ENCODE data around the gene WNK2.
"Not testable (repeated sequence)": the region's sequence is repeated elsewhere in the genome, so short reads cannot be mapped to it uniquely, and the experiment has no call there.

WNK2 gene

DNA sequence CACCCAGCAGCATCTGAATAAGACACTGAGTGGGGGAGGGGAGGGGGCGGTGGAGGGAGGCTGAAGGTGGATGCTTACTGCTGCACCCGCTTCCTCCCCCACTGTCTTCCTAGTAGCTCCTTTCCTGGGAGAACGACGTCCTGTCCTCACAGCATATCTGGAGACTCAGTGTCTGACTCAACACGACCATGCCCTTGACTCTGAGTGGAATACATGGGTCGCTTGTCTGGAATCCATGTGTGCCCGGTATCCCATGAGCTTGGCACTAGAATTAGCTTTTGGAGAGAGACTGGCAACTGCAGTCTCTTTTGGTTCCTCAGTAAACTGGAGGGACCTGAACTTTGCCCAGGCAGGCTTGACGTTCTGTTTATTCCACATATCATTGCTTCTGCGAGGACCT, 142.1 kb downstream of the WNK2 start:
- DNase-seq = no peak
- in situ Hi-C loops (cut with MboI; ENCODE audit: low pct_unique_long_range_greater_than_20kb, low sequenced_read_pairs) = no loop called here

DNA sequence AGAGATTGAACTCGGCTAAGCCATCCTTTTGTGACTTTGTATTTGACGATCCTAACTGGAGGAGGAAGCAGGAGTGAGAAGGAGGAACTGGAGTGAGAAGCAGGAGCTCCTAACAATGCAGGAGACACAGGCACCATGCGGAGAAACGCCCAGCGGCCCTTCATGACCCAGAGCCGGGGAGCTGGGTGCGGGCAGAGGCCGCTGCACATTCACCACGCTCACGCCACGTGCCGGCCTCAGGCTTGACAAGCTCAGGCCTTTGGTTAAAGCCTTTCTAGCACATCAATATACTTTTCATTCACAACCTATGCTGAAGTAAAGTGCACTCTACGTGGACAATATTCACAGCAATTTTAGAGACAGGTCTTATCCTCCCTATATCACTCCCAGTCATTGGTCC, 142.7 kb downstream of the WNK2 start:
- no peak for DNase-seq
- in situ Hi-C loops (cut with MboI; ENCODE audit: low pct_unique_long_range_greater_than_20kb, low sequenced_read_pairs) = no loop called here

DNA sequence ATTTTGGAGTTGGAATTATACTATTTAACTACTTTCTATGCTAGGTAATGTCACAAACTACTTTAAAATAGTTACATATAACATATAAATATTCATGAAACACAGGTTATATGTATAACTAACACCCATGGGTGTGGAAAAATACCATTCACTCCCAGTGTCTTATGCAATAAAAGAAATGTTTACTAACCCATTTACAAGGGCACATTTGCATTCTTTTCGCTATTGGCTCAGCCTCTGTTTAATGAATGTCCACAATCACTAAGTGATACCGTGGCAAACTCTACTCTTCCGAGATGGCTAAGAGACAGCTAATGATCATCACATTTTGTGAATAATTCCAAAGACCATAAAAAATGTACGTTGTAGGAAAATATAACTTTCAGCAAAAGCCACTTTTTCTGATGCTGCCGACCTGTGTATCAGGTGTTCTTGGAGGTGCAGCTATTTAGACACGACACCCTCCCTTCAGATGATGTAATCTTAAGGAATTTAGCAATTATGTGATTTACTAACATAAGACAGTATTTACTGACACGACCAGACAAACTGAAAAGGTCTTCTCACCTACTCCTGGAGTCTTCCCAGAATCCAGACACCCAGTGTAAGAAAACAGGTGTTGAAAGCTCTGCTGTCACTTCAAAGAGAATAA, 145.8 kb downstream of the WNK2 start:
- in situ Hi-C loops (cut with MboI; ENCODE audit: low pct_unique_long_range_greater_than_20kb, low sequenced_read_pairs) = no loop called here
- DNase-seq = no peak

DNA sequence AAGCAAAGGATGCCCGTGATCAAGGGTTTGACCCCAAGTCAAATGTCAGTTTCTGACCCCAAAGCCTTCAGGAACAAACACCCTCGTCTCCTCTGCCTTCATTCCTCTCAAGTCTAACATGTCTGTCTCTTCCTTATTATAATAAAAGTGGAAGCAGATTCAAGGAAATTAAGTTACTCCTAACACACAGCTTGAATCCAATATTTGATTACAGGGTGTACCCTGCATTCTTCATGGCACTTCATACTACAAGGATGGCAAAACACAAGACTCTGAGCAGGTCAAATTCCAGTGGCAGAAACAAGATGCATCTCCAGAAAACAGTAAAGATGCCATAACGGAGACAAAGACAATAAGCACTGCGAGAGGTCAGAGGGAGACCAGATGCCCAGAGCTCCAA, 148.4 kb downstream of the WNK2 start:
- DNase-seq = no peak
- in situ Hi-C loops (cut with MboI; ENCODE audit: low pct_unique_long_range_greater_than_20kb, low sequenced_read_pairs) = no loop called here

DNA sequence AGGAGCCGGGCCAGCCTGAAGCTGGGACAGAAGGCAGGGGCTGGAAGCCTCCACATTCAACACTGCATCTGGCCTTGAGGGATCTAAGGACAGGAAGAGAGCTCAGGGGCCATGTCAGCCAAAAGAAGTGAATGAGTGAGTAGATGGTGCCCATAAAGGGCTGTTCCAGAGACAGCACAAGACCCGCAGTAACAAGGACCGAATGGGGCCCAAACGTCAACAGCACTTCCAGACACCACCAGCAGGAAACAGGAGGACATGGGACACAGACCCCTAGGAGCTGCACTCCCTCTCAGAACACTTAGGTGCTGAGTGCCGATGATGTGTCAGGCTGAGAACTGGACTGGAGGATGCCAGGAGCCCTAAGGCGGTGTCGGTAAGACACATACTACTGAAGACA, 152.8 kb downstream of the WNK2 start:
- in situ Hi-C loops (cut with MboI; ENCODE audit: low pct_unique_long_range_greater_than_20kb, low sequenced_read_pairs) = no loop called here

DNA sequence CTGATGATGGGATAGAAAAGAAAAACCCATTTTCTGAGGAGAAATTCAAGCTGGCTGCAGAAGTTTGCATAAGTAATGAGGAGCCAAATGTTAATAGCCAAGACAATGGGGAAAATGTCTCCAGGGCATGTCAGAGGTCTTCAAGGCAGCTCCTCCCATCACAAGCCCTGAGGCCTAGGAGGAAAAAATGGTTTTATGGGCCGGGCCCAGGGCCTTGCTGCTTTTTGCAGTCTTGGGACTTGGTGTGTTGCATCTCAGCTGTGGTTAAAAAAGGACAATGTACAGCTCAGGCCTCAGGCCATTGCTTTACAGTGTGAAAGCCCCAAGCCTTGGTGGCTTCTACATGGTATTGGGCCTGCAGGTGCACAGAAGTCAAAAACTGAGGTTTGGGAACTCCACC, 154.3 kb downstream of the WNK2 start:
- DNase-seq; in situ Hi-C loops (cut with MboI; ENCODE audit: low pct_unique_long_range_greater_than_20kb, low sequenced_read_pairs): not testable (repeated sequence)

More for the DNA sequence above, 152.8 kb downstream of the WNK2 start:
- no peak for DNase-seq

DNA sequence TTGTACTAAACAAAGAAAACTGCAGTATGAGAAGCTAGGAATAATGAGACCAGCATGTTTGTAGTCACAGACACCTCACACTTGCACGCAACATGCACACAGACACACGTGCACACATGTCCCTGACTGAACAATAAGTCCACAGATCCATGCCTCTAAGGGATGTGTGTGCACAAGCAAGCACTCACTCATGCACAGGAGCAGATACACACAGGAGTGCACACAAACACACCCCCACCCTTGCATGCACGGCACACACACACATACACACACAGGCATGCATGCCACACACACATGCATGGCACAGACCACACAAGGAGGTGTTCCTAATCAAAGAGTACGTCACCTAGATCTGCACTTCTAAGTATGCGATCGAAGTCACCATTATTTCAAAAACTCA, 156.2 kb downstream of the WNK2 start:
- in situ Hi-C loops (cut with MboI; ENCODE audit: low pct_unique_long_range_greater_than_20kb, low sequenced_read_pairs) = no loop called here
- DNase-seq = no peak

DNA sequence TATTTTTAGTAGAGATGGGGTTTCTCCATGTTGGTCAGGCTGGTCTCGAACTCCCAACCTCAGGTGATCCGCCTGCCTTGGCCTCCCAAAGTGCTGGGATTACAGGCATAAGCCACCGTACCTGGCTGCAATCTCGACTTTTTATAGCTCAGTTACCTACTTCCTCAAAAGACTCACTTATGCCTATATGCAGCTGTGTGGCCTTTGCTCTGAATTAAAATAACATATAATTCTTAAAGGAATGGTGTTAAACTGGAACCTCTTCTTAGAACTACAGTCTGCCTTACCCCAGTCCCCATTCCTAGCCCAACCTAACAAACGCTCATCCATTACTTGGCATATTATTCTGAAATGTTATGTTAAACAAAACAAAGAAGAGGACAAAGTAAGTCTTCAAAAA, 157.9 kb downstream of the WNK2 start:
- in situ Hi-C loops (cut with MboI; ENCODE audit: low pct_unique_long_range_greater_than_20kb, low sequenced_read_pairs) = not testable (repeated sequence)

DNA sequence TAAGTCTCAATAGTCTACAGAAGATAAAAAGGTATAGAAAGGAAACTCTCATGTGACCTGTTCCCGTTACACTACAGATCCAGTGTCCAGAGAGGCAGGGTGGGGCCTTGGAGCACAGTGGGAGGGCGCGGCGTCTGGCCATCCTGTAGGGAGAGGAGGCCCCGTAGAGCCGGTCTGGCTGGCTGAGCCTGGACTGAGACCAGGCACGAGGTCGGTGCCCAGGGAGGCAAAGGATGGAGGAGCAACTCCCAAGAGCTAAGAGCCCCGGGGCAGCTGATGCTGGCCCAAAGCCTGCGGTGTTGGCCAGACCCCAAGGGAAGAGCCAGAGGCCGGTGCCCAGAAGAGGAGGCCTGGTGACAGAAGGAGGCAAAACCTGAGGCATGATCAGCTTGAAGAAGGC, 158.5 kb downstream of the WNK2 start:
- in situ Hi-C loops (cut with MboI; ENCODE audit: low pct_unique_long_range_greater_than_20kb, low sequenced_read_pairs); DNase-seq: not testable (repeated sequence)

More for the DNA sequence above, 157.9 kb downstream of the WNK2 start:
- not testable (repeated sequence) for DNase-seq

DNA sequence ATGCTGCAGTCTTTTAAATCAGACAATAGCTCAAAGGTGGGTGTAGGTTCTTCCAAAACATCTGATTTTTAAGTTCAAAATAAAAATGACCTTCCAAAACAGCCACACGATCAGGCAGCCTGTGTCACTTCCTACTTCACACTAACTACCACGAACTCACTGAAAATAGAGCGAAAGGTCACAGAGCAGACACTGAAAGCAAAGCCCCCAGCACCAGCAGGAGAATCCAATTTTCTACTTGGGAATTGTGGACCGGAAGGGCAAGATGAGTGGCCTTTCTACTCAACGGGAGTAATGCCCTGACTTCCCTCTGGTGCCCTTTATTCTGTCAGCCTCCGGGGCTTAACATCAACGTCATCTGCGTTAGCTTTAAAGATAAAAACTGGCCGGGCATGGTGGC, 159.7 kb downstream of the WNK2 start:
- in situ Hi-C loops (cut with MboI; ENCODE audit: low pct_unique_long_range_greater_than_20kb, low sequenced_read_pairs) = no loop called here
- no peak for DNase-seq

DNA sequence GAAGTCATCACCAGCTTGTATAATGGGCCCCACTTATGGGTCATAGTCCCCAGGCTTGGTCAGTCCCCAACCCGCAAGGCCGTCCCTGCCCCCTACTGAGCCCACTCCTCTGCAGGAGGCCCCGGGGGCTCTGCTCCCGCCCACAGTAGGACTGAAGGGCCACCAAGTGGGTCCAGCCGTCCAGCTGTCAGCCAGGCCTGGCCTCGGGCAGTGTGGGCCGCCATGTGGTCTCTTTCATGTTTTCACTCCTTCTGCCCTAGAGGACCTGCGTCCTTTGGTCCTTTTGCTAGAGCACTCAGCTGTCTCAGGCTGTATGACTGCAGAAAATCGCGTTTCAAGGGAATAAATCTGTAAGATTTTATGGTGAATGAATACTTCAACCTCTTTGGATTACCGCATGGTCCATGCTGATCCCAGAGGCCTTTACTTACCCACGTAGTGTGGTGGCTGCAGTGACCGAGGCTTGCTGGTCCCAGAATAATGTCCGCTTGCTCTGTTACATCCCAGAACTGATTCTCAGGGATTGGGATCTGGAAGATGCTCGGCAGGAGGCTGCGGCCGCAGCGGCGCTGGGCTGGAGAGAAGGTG, 161.8 kb downstream of the WNK2 start:
- in situ Hi-C loops (cut with MboI; ENCODE audit: low pct_unique_long_range_greater_than_20kb, low sequenced_read_pairs) = no loop called here
- DNase-seq = no peak

DNA sequence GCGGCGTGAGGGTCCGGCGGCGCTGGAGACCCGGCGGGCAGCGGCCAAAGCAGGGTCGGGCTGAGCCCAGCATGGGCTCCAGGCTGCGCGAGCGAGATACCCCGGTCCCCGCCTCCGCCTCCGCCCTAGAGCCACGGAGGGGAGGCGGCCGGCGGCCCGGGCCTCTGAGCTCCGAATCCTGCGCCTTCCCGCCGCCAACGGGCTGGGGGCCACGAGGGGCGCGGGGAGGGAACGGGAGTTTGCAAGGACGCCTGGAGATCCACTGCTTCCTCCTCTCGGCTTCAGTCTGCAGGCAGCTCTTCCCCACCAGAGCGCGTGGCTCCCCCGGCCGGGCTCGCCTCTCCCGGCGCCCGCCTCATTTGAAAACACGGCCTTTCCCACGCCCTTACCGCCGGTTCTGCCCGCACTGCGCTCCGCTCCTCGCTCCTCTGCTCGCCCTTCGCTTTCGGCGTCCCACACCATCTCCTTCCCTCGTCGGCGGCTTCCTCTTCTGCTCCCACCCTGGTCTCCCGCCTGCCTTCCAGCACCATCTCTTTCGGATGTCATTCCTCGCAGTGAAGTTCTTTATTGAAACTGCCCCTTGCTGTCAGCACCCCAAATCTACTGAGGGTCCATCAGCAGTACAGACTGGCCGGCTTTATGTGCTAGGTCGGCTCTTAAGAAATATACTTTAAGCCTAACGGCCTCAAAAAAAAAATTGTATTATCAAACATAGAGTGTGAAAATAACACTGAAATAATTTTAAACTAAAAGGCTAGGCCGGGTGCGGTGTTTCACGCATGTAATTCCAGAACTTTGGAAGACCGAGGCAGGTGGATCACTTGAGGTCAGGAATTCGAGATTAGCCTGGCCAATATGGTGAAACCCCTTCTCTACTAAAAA, 162.5 kb downstream of the WNK2 start:
- in situ Hi-C loops (cut with MboI; ENCODE audit: low pct_unique_long_range_greater_than_20kb, low sequenced_read_pairs) = no loop called here
- no peak for DNase-seq

DNA sequence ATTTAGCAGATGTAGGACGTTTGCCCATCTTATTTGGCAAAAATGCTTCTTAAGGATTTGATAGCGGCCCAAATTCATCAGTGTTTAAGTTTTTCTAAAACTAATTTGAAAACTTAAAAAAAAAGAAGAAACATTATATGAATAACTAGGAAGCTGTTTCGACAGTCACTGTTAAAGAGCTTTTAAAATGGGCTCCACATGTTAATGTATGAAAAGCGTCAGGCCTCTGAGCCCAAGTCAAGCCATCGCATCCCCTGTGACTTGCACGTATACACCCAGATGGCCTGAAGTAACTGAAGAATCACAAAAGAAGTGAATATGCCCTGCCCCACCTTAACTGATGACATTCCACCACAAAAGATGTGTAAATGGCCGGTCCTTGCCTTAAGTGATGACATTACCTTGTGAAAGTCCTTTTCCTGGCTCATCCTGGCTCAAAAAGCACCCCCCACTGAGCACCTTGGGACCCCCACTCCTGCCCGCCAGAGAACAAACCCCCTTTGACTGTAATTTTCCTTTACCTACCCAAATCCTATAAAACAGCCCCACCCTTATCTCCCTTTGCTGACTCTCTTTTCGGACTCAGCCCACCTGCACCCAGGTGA, 163.5 kb downstream of the WNK2 start:
- in situ Hi-C loops (cut with MboI; ENCODE audit: low pct_unique_long_range_greater_than_20kb, low sequenced_read_pairs); DNase-seq: not testable (repeated sequence)

DNA sequence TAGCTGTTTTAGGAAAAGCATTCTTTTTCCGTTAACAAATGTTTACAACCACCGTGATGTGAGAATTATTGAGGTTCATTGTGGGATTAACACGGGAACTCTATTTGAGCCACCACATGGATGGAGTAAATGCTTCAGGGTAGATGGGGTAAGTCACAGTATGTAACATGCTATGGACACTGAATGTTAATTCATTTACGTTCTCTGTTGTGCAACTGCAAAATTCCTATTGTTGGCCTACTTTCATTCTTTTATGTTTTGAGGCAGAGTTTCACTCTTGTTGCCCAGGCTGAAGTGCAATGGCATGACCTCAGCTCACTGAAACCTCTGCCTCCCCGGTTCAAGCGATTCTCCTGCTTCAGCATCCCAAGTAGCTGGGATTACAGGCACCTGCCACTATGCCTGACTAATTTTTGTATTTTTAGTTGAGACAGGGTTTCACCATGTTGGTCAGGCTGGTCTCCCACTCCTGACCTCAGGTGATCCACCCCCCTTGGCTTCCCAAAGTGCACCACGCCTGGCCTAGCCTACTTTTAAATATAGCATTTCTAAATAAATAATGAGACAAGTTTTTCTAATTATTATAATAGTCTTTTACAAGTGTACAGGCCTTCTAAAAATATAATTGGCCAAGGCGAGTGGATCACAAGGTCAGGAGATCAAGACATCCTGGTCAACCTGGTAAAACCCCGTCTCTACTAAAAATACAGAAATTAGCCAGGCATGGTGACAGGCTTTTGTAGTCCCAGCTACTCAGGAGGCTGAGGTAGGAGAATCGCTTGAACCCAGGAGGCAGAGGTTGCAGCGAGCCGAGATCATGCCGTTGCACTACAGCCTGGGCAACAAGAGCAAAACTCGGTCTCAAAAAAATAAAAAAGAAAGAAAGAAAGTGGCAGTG, 169.7 kb downstream of the WNK2 start:
- DNase-seq; in situ Hi-C loops (cut with MboI; ENCODE audit: low pct_unique_long_range_greater_than_20kb, low sequenced_read_pairs): not testable (repeated sequence)

DNA sequence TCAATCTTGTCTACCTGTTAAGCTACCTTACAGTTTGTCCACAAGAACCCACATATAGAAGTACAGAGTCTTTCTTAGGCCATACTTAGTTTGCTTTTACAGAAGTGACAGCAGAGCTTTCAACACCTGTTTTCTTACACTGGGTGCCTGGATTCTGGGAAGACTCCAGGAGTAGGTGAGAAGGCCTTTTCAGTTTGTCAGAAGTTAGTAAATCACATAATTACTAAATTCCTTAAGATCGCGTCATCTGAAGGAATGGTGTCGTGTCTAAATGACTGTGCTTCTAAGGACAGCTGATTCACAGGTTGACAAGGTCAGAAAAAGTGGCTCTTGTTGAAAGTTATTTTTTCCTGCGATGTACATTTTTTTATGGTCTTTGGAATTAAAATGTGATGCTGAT, 170.5 kb downstream of the WNK2 start:
- DNase-seq = no peak
- in situ Hi-C loops (cut with MboI; ENCODE audit: low pct_unique_long_range_greater_than_20kb, low sequenced_read_pairs) = no loop called here

DNA sequence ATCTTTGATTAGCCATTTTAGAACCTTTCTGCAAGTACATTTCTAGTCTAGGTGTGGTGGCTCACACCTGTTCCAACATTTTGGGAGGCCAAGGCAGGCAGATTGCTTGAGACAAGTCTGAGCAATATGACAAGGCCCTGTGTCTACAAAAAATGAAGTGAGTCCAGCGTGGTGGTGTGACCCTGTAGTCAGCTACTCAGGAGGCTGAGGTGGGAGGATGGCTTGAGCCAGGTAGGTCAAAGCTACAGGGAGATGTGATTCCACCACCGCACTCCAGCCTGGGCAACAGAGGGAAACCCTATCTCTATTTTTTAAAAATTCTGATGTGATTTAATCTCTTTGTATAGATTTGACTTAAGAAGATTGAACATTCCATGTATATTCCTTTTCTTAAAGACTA, 171.9 kb downstream of the WNK2 start:
- in situ Hi-C loops (cut with MboI; ENCODE audit: low pct_unique_long_range_greater_than_20kb, low sequenced_read_pairs) = no loop called here
- no peak for DNase-seq

DNA sequence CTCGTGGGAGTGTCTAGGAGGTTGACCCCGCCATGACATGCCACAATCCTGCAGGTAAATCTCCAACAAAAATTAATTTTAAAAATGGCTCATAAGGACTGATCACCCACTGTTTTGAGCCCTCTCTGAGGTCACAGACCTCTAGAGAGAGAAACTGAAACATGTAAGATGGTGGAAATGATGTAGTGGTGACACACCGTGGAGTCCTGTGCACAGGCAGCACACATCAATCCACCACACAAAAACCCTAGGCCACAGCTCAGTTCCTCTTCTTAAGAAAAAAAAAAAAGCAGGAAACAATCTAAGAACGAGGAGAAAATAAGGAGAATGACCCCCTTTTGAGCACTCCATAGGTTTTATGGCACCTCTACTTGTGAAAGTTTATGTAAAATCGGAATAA, 173.7 kb downstream of the WNK2 start:
- peak; percentile 42 for DNase-seq
- in situ Hi-C loops (cut with MboI; ENCODE audit: low pct_unique_long_range_greater_than_20kb, low sequenced_read_pairs) = no loop called here

DNA sequence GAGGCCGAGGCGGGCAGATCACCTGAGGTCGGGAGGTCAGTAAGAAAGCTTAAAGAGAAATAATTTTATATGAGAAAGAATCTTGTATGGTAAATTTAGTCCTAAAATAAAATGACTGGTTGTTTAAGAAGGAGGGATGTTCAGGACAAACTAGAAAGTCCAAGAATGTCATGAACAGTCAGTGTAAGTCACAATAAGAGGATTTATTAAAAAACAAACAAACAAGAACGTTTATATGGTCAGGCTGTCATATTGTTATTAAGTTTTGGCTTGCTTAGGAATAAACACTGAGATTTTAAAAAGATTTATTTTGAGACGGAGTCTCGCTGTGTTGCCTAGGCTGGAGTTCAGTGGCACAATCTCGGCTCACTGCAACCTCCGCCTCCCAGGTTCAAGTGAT, 176.0 kb downstream of the WNK2 start:
- in situ Hi-C loops (cut with MboI; ENCODE audit: low pct_unique_long_range_greater_than_20kb, low sequenced_read_pairs); DNase-seq: not testable (repeated sequence)

DNA sequence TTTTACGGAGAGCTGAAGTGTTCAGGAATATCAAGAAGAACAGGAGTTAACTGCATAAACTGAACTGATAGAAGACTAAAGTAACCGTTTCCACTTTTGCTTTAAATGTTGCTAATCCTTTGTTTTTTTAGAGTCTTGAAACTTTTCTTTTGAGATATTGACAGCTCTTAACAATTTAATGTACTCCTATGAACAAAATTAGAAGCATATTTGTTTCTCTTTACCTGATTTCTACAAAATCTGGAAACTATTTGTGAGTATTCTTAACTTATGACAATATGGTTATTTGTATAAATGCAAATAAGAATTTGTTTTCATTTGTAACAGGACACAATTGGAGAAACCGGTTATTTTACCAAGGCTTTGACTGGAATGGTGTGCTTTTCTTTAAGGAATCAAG, 178.1 kb downstream of the WNK2 start:
- in situ Hi-C loops (cut with MboI; ENCODE audit: low pct_unique_long_range_greater_than_20kb, low sequenced_read_pairs) = no loop called here
- DNase-seq = no peak
